Pancreas (tissue), 10 donors: Measurements from ENCODE around the gene SURF1. TPM values are rescaled to one million over a fixed set of nuclear protein-coding genes. Genes with fewer than 3 reads are reported as not detected.

Experiments
- ATAC-seq, 4 donors: fragments of 200-7000 bp; cut with Tn5 transposase; one replicate each; pipeline versions ENCODE4 v1.8.0 to v1.9.1; 2020; ENCODE audit warnings: mild to moderate bottlenecking in 4 of 4, moderate library complexity in 4 of 4
- DNase-seq, 6 donors: peaks; one replicate each; pipeline ENCODE4 v3.0.0-alpha.2; 2020
- FAIRE-seq: peaks from 2 replicates; lab custom pipeline; 2012; peaks lifted over from hg19 to GRCh38; lab: Jason Lieb, UNC
- H3K27ac ChIP-seq, 4 donors: fragments of 200-600 bp; sonication (generic); 1 replicate in 3 of 4; 2 replicates in 1 of 4; pipeline versions ENCODE4 v1.5.0 to v1.8.0; 2020
- H3K27me3 ChIP-seq, 4 donors: fragments of 200-600 bp; one replicate each; pipeline ENCODE4 v1.8.0; 2021
- H3K36me3 ChIP-seq, 3 donors: fragments of 200-600 bp; sonication (generic) in 1 of 3; one replicate each; pipeline versions ENCODE4 v1.5.0 to v1.8.0; 2020 to 2021
- H3K4me1 ChIP-seq, 3 donors: fragments of 200-600 bp; one replicate each; pipeline ENCODE4 v1.8.0; 2021
- H3K4me3 ChIP-seq, 4 donors: fragments of 200-600 bp; sonication (generic) in 2 of 4; one replicate each; pipeline versions ENCODE4 v1.5.0 to v1.8.0; 2020 to 2021
- H3K9me3 ChIP-seq, 4 donors: fragments of 200-600 bp; one replicate each; pipeline ENCODE4 v1.8.0; 2021
- WGBS, 2 donors: extraction: QIAGEN DNeasy Blood & Tissue Kit; methylation state at CpG; one replicate each; pipeline ENCODE4 v1.1.7; 2013; 5-methylcytosine and 5-hydroxymethylcytosine counted together
- intact Hi-C, 3 donors: fragments of 100-400 bp; cut with DNase I; formaldehyde crosslinking; loops; one replicate each; pipeline versions ENCODE4 v1.11.1 to v1.14.2; 2022
- polyA plus RNA-seq, 2 donors: library from polyadenylated mRNA; stranded (reverse); fragments of 200-250 nt; gene quantifications; one replicate each; pipeline ENCODE4 v1.2.3, GENCODE V29; 2013
- total RNA-seq, 6 donors: library from RNA; stranded (reverse); fragmentation: NEBNext Ultra II Directional in 4 of 6; extraction: Animal tissue kit (Norgen Biotek cat#: 25700) in 4 of 6; gene quantifications; one replicate each; pipeline versions ENCODE4 v1.2.1 to v1.2.4, GENCODE V29; 2021 to 2023
- TF ChIP-seq, protein P1 (sequence below), 4 donors: fragments of 200-600 bp; sonication (generic) in 3 of 4; IDR thresholded peaks; one replicate each; pipeline versions ENCODE4 v1.5.0 to v1.8.0; 2021; ENCODE audit warnings: antibody characterized with exemption in 4 of 4
- donor health status: healthy with polysubstance abuse.
- donor health status: DM: no; HTN: no; CAD: no; lungs with moderate emphysema.
- donor health status: DM: no; HTN: no; CAD: no.
- donor health status: control.
- donor health status: control.
- donor health status: Bipolar disorder and iron deficiency.
- donor health status: DM: yes; HTN: yes; CAD: no.
- donor health status: DM: no; HTN: no; CAD: no.
- donor health status: DM: no; HTN: no; CAD: no.
- donor health status: DM: yes; HTN: yes; CAD: no.

The SURF1 gene, protein sequence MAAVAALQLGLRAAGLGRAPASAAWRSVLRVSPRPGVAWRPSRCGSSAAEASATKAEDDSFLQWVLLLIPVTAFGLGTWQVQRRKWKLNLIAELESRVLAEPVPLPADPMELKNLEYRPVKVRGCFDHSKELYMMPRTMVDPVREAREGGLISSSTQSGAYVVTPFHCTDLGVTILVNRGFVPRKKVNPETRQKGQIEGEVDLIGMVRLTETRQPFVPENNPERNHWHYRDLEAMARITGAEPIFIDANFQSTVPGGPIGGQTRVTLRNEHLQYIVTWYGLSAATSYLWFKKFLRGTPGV
- total RNA-seq (10 to 100 TPM; 33.6 to 47.8 (median 37.2) TPM), polyA plus RNA-seq (10 to 100 TPM; 69.2 to 73.9 TPM)

DNA sequence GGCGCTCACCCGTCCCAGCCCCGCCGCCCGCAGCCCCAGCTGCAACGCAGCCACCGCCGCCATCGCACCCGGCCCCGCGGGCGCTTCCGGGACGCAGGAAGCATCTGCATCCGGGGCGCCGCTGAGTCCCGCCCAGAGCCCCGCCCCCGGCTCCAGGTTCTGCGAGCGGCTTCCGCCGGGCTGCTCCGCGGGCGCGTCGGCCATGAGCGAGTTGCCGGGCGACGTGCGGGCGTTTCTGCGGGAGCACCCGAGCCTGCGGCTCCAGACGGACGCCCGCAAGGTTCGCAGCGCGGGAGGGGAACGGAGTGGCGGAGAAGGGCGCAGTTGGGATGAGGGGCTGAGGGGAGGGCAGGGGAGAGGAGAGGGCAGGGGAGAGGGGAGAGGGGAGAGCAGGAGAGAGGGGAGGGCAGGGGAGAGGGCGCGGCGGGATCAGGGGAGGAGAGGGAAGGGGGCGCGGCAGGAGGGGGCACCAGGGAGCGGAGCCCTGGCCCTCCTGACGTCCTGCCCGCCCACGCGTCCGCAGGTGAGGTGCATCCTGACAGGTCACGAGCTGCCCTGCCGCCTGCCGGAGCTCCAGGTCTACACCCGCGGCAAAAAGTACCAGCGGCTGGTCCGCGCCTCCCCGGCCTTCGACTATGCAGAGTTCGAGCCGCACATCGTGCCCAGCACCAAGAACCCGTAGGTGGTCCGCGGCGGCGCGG is at the start of gene SURF1, which contains the start of gene SURF2:
SURF1 (minus strand) TSS at position 97 of the 701 bp plus-strand sequence; CDS start at position 63, 34 bp downstream.
SURF2 (plus strand) TSS at position 160 of the 701 bp plus-strand sequence; CDS start at position 203, 43 bp downstream.
- H3K4me3 ChIP-seq: peak within 1 kb of the TSS; percentile 81 to 95 (median 88)
- intact Hi-C loops: loop anchor here in 1 of 3 donors (10.0 kb wide), 1 partner anchor 312 kb away; no protein-coding TSS in a partner anchor
- H3K27ac ChIP-seq: peak within 1 kb of the TSS; percentile 37 to 53 (median 46)
- ATAC-seq (peak; percentile 85 to 96 (median 92)), DNase-seq (peak; percentile 84 to 97 (median 90)), FAIRE-seq (no peak)
- no peaks in the 10 kb centered on the region for H3K9me3 ChIP-seq
- peaks cover 7 to 17% (median 17%) of the 10 kb centered on the region in 3 donors for H3K4me1 ChIP-seq
- peaks cover 0 to 17% (median 11%) of the 10 kb centered on the region in 3 donors for H3K36me3 ChIP-seq
- WGBS, 2 donors: 1% methylated on average over 63 to 78 of the region's 78 CpGs
- no peaks in the 10 kb centered on the region for H3K27me3 ChIP-seq
- TF ChIP-seq, protein P1, sequence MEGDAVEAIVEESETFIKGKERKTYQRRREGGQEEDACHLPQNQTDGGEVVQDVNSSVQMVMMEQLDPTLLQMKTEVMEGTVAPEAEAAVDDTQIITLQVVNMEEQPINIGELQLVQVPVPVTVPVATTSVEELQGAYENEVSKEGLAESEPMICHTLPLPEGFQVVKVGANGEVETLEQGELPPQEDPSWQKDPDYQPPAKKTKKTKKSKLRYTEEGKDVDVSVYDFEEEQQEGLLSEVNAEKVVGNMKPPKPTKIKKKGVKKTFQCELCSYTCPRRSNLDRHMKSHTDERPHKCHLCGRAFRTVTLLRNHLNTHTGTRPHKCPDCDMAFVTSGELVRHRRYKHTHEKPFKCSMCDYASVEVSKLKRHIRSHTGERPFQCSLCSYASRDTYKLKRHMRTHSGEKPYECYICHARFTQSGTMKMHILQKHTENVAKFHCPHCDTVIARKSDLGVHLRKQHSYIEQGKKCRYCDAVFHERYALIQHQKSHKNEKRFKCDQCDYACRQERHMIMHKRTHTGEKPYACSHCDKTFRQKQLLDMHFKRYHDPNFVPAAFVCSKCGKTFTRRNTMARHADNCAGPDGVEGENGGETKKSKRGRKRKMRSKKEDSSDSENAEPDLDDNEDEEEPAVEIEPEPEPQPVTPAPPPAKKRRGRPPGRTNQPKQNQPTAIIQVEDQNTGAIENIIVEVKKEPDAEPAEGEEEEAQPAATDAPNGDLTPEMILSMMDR (IDR thresholded peaks at IDR 0.05): no peak

DNA sequence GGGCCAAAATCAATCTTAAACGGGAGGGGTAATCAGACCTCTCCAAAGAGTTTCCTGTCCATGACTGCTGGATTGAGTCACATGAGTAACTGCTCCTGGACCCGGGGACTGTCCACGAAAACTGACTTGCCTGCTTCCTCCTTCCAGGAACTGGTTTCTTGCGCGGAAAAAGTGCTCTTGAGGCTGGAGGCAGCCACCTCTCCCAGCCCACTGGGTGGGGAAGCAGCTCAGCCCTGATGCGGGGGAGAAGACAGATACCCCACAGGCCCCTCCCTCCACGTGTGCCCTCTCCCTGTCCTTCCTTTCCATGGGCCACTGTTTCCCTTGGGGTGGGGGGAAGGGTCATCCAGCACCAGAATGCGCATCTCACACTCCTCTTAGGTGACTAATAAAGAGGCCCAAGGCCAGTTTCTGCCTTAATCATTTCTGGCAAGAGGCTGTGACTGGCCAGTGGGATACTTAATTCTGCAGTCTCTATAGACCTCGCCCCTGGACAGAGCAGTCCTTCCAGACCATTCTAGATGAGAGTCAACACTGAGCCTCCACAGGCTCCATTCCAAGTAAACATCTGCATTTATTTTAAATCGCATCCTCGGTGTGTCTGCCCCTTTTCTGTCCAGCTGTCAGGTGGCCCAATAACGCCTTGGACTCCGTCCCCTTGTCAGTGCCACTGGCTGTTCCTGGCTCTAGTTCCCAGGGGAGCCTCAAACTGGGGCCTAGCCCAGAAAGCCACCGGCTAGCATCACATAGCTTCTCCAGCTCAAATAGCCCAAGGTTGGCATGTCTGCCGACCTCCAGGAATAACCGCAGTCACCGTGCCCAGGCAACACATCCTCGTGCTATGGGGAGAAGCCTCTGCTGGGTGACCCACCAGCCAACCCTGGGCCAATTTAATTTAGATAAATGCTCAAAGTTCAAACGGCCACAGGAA is 49.5 kb upstream of the SURF1 start:
- 76 to 78% methylated on average over 19 of the region's 19 CpGs for WGBS, 2 donors
- Histone ChIP-seq H3K36me3 (peaks cover 0 to 20% (median 16%) of the 10 kb centered on the region in 3 donors), H3K27me3 (no peaks in the 10 kb centered on the region), H3K4me1 (no peaks in the 10 kb centered on the region), H3K9me3 (no peaks in the 10 kb centered on the region), H3K27ac (peak overlapping the region in 1 of 4 donors; percentile 47), H3K4me3 (no peak overlapping the region)
- peak in 1 of 6 donors; percentile 31 for DNase-seq
- peak in 1 of 4 donors; percentile 15 for ATAC-seq
- intact Hi-C loops: loop anchor here in 1 of 3 donors (5.0 kb wide), 1 partner anchor 82 kb away; no protein-coding TSS in a partner anchor
- FAIRE-seq: no peak
- TF ChIP-seq, protein P1 (IDR thresholded peaks at IDR 0.05): no peak

DNA sequence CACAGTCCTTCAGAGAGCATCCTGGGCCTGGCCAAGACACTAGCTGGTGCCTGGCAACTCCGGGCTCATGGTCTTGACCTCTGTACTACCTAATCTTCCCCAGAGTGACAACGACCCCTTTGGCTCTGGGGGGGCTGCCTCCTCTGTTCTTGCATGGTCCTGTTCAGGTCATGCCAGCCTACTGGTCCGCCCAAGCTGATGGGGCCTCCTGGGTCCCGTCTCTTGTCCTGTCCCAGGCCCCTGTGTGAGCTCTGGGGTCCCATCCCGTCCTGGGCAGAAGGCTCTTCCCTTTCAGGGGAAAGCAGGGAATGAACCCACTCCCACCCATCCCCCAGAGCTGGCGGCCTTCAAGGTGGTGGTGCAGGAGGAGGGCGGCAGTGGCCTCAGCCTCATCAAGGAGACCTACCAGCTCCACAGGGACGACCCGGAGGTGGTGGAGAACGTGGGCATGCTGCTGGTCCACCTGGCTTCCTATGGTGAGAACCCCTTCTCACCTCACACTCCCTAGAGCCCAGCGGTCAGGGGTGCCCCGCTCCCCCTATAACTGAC is 48.2 kb upstream of the SURF1 start:
- FAIRE-seq (no peak), DNase-seq (peak in 1 of 6 donors; percentile 64), ATAC-seq (no peak)
- no peak overlapping the region for H3K4me3 ChIP-seq
- peaks cover 0 to 8% (median 7%) of the 10 kb centered on the region in 3 donors for H3K36me3 ChIP-seq
- no peaks in the 10 kb centered on the region for H3K4me1 ChIP-seq
- H3K9me3 ChIP-seq: no peaks in the 10 kb centered on the region
- 73 to 84% methylated on average over 12 of the region's 12 CpGs for WGBS, 2 donors
- TF ChIP-seq, protein P1 (IDR thresholded peaks at IDR 0.05): no peak
- intact Hi-C loops: loop anchor here in 2 of 3 donors (5.0 kb wide), 1 partner anchor 83 kb away; no protein-coding TSS in a partner anchor
- no peaks in the 10 kb centered on the region for H3K27me3 ChIP-seq
- H3K27ac ChIP-seq: no peak overlapping the region

DNA sequence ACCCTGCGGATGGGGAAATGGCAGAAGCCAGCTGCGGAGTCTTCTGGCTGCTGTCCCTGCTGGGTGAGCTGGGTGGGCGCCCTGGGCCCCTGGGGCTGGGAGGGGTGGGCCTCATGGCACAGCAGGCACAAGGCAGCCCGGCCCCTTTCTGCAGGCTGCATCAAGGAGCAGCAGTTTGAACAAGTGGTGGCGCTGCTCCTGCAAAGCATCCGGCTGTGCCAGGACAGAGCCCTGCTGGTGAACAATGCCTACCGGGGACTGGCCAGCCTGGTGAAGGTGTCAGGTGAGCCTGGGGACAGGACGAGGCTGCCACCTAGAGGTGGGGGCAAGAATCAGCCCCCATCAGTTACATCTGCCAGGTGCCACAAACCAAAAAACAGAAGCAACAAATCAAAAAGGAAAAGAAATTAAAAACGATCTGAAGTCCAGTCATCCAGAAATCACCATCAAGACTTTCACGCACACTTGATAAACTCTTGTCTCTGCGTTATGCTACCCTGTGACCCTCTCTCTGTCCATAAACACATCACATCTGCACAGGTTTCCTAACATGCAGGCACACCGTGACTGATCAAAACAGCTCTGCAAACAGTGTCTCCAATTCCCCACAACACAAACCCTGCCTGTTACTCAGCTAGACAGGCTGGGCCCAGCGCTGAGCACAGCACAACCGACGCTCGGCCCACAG is 47.6 kb upstream of the SURF1 start:
- intact Hi-C loops: loop anchor here in 1 of 3 donors (5.0 kb wide), 1 partner anchor 83 kb away; no protein-coding TSS in a partner anchor
- H3K27me3 ChIP-seq: no peaks in the 10 kb centered on the region
- H3K36me3 ChIP-seq: peaks cover 0 to 8% (median 7%) of the 10 kb centered on the region in 3 donors
- no peak overlapping the region for H3K4me3 ChIP-seq
- FAIRE-seq: no peak
- TF ChIP-seq, protein P1 (IDR thresholded peaks at IDR 0.05): peak; percentile 17 to 67 (median 42)
- H3K9me3 ChIP-seq: no peaks in the 10 kb centered on the region
- ATAC-seq: peak; percentile 48 to 78 (median 68)
- H3K4me1 ChIP-seq: no peaks in the 10 kb centered on the region
- H3K27ac ChIP-seq: no peak overlapping the region
- peak in 5 of 6 donors; percentile 59 to 88 (median 74) for DNase-seq
- WGBS, 2 donors: 65 to 68% methylated on average over 16 of the region's 16 CpGs
